Activated CD8-positive, alpha-beta T cell treated with anti-CD3 and anti-CD28 coated beads for 36 hours (primary cell): ENCODE results near the gene LRRC3. TPM values are rescaled to one million over a fixed set of nuclear protein-coding genes. Genes with fewer than 3 reads are reported as not detected.

Experiments used
- ATAC-seq: fragments of 200-7000 bp; cut with Tn5 transposase; one replicate; pipeline ENCODE4 v1.10.0; 2021; ENCODE audit warnings: mild to moderate bottlenecking, moderate library complexity
- CTCF ChIA-PET: fragments of 350-600 bp; sonication (Branson Sonifier 250); formaldehyde crosslinking; loops from one replicate; lab custom pipeline; 2021; ENCODE audit warnings: antibody characterized with exemption; lab: Charles Lee
- POLR2A ChIA-PET: fragments of 350-600 bp; sonication (Branson Sonifier 250); formaldehyde crosslinking; loops from one replicate; lab custom pipeline; 2021; ENCODE audit warnings: antibody characterized with exemption; lab: Charles Lee
- DNase-seq: peaks from one replicate; pipeline ENCODE4 v3.0.0-alpha.2; 2020
- H3K27ac Mint-ChIP-seq: one replicate; pipeline ENCODE4 v1.8.0; 2021; ENCODE audit warnings: mild to moderate bottlenecking, mixed read lengths
- H3K27me3 Mint-ChIP-seq: one replicate; pipeline ENCODE4 v1.8.0; 2021; ENCODE audit warnings: mixed read lengths
- H3K36me3 Mint-ChIP-seq: one replicate; pipeline ENCODE4 v1.8.0; 2021; ENCODE audit warnings: low read depth, mixed read lengths
- H3K4me1 Mint-ChIP-seq: one replicate; pipeline ENCODE4 v1.8.0; 2021; ENCODE audit warnings: low read depth, mixed read lengths
- H3K4me3 Mint-ChIP-seq: one replicate; pipeline ENCODE4 v1.8.0; 2021; ENCODE audit warnings: mild to moderate bottlenecking, moderate library complexity, mixed read lengths
- H3K9me3 Mint-ChIP-seq: one replicate; pipeline ENCODE4 v1.8.0; 2021; ENCODE audit warnings: mixed read lengths
- intact Hi-C: fragments of 100-400 bp; cut with micrococcal nuclease; formaldehyde crosslinking; loops from one replicate; pipeline ENCODE4 v1.10.0; 2022
- total RNA-seq, 2 experiments: library from RNA; stranded (reverse); gene quantifications; one replicate each; pipeline ENCODE4 v1.2.3, GENCODE V29; 2021
- TF ChIP-seq, protein P1 (sequence below): fragments of 200-600 bp; IDR thresholded peaks from one replicate; pipeline ENCODE4 v1.8.0; 2022; ENCODE audit warnings: antibody characterized with exemption, mild to moderate bottlenecking

The LRRC3 gene
- total RNA-seq, 2 experiments from 2014 or later = 1.8 to 1.9 TPM

DNA sequence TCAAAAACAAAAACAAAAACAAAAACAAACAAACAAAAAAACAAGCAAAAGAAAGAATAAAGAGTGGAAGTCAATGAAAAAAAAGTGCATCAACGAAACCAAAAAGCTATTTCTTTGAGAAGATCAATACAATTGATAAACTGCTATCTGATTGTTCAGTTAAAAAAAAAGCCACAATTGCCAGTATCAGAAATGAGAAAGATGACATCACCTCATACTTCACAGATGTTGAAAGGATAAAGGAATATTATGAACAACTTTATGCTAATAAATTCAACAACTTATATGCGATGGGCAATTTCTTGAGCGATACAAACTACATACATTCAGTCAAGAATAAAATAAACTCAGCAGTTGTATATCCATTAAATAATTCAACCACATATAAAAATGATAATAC, 2.2 kb upstream of the LRRC3 start:
- TF ChIP-seq, protein P1, sequence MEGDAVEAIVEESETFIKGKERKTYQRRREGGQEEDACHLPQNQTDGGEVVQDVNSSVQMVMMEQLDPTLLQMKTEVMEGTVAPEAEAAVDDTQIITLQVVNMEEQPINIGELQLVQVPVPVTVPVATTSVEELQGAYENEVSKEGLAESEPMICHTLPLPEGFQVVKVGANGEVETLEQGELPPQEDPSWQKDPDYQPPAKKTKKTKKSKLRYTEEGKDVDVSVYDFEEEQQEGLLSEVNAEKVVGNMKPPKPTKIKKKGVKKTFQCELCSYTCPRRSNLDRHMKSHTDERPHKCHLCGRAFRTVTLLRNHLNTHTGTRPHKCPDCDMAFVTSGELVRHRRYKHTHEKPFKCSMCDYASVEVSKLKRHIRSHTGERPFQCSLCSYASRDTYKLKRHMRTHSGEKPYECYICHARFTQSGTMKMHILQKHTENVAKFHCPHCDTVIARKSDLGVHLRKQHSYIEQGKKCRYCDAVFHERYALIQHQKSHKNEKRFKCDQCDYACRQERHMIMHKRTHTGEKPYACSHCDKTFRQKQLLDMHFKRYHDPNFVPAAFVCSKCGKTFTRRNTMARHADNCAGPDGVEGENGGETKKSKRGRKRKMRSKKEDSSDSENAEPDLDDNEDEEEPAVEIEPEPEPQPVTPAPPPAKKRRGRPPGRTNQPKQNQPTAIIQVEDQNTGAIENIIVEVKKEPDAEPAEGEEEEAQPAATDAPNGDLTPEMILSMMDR = no peak
- no peak overlapping the region for H3K4me3 Mint-ChIP-seq
- peaks cover 7% of the 10 kb centered on the region for H3K9me3 Mint-ChIP-seq
- ChIA-PET POLR2A (no interaction called here), CTCF (interaction anchor here (0.6 kb wide), 1 partner anchor 291 kb away, joined by 3 read pairs; no protein-coding TSS in a partner anchor)
- no peaks in the 10 kb centered on the region for H3K4me1 Mint-ChIP-seq
- H3K36me3 Mint-ChIP-seq = no peaks in the 10 kb centered on the region
- DNase-seq (no peak), ATAC-seq (no peak)
- intact Hi-C loops = no loop called here
- H3K27me3 Mint-ChIP-seq = peaks cover 10% of the 10 kb centered on the region
- no peak overlapping the region for H3K27ac Mint-ChIP-seq

DNA sequence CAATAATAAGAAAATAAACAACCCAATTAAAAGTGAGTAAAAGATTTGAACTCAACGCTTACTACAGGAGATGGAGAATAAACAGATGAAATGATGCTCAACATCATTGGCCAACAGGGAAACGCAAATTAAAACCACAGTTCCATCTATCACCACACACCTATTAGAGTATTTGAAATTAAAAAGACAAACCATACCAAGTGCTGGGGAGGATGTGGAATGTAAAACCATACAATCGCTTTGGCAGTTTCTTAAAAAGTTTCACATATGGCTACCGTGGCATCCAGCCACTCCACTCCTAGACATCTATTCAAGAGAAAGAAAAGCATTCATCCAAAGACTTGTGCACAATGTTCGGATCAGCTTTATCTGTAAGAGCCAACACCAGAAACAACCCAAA, 1.3 kb upstream of the LRRC3 start:
- H3K36me3 Mint-ChIP-seq = no peaks in the 10 kb centered on the region
- POLR2A ChIA-PET = interaction anchor here (1.2 kb wide), 1 partner anchor 26 kb away, joined by 3 read pairs; no protein-coding TSS in a partner anchor
- no peaks in the 10 kb centered on the region for H3K4me1 Mint-ChIP-seq
- peaks cover 7% of the 10 kb centered on the region for H3K9me3 Mint-ChIP-seq
- CTCF ChIA-PET = no interaction called here
- DNase-seq = no peak
- peaks cover 7% of the 10 kb centered on the region for H3K27me3 Mint-ChIP-seq
- no peak for ATAC-seq
- TF ChIP-seq, protein P1 = no peak
- no peak overlapping the region for H3K27ac Mint-ChIP-seq
- peak overlapping the region; percentile 10 for H3K4me3 Mint-ChIP-seq
- intact Hi-C loops = no loop called here

DNA sequence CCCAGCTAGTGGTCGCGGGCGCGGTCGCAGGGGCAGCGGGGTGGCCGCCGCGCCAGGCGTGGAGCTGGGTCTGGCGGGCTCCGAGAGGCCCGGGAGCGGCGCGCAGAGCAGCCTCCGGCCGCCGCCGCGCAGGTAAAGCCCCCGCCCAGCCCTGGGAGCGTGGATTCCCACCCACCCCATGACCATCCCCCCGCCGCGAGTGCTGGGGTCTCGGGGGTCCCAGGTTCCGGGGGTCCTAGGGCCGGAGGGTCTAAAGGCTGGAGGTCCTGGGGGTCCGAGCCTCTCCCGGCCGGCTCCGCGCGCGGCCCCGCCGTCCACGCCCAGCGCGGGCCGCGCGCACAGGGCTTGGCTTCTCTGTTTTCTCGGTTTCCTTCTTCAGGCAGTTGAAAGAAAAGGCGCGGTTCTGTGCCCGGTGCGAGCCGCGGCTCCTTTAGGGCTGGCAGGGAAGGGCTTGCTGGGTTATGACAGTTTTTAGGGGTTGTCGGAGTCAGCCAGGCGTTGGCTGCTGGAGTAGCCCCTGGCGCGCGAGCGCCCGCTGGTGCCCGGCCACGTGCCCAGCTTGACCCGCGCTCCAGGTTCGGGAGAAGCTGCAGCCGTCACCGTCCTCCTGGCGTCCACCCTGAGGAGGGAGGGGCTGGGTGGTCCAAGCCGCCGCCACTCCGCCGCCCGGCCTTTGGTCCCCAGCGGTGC, 359 bp downstream of the LRRC3 start:
- DNase-seq = peak; percentile 62
- POLR2A ChIA-PET = no interaction called here
- intact Hi-C loops = no loop called here
- Mint-ChIP-seq H3K4me3 (peak overlapping the region; percentile 69), H3K36me3 (no peaks in the 10 kb centered on the region), H3K27ac (no peak overlapping the region), H3K27me3 (peaks cover 3% of the 10 kb centered on the region), H3K9me3 (peaks cover 7% of the 10 kb centered on the region), H3K4me1 (no peaks in the 10 kb centered on the region)
- CTCF ChIA-PET = interaction anchor here (0.9 to 1.1 kb wide), 2 partner anchors 23 to 421 kb away, joined by 3 read pairs; no protein-coding TSS in a partner anchor
- peak; percentile 60 for ATAC-seq
- TF ChIP-seq, protein P1 = no peak

DNA sequence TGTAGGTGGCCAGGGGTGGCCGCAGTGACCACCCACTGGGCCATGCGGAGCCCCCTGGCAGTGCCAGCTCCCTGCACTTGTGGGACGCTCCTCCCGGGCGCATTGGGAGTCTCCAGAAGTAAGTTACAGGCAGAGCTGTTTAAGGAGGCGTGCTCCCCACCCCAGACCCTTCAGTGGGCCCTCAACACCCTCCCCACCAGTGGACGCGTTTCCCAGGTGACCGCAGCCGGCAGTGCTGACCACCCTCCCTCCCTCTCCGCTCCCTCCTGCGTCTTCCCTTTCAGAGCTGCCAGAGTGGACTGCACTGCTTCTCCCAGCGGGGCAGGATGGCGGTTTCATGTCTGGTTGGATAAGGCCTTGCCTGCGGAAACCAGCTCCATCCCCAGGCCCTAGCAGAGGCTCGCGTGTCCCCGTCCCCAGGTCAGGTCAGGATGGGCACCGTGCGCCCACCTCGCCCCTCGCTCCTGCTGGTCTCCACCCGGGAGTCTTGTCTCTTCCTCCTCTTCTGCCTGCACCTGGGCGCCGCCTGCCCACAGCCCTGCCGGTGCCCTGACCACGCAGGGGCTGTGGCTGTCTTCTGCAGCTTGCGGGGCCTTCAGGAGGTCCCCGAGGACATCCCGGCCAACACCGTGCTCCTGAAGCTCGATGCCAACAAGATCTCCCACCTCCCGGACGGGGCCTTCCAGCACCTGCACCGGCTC, 1.1 kb downstream of the LRRC3 start:
- Mint-ChIP-seq H3K36me3 (no peaks in the 10 kb centered on the region), H3K9me3 (peaks cover 7% of the 10 kb centered on the region), H3K27ac (no peak overlapping the region), H3K4me3 (peak overlapping the region; percentile 69), H3K27me3 (peaks cover 3% of the 10 kb centered on the region), H3K4me1 (no peaks in the 10 kb centered on the region)
- DNase-seq = no peak
- TF ChIP-seq, protein P1 = no peak
- intact Hi-C loops = no loop called here
- POLR2A ChIA-PET = no interaction called here
- ATAC-seq = no peak
- CTCF ChIA-PET = interaction anchor here (0.9 to 1.1 kb wide), 2 partner anchors 32 to 420 kb away, joined by 3 to 4 read pairs; no protein-coding TSS in a partner anchor
